Measurements from ENCODE around the gene NFE2L3.
A peak's percentile ranks its signal among the peaks of the same experiment; 100 is the strongest.
"Not testable (repeated sequence)": the region's sequence is repeated elsewhere in the genome, so short reads cannot be mapped to it uniquely, and the experiment has no call there.

Gene NFE2L3

GRCh38 chr7:26147646-26148306 lies 4.2 kb upstream of the NFE2L3 start:
- not testable (repeated sequence) for DNase-seq (ENCODE audit: low read depth)

GRCh38 chr7:26148307-26148700 lies 3.7 kb upstream of the NFE2L3 start:
- DNase-seq (ENCODE audit: low read depth): not testable (repeated sequence)

GRCh38 chr7:26149391-26149977 lies 2.5 kb upstream of the NFE2L3 start:
- no peak for DNase-seq (ENCODE audit: low read depth)

- DNase-seq (ENCODE audit: low read depth): no peak
Observed at GRCh38 chr7:26151096-26151495, 902 bp upstream of the NFE2L3 start.

GRCh38 chr7:26151650-26151952 lies 397 bp upstream of the NFE2L3 start:
- no peak for DNase-seq (ENCODE audit: low read depth)

- not testable (repeated sequence) for DNase-seq (ENCODE audit: low read depth)
Observed at GRCh38 chr7:26152782-26153240, 813 bp downstream of the NFE2L3 start.

GRCh38 chr7:26153241-26153822 lies 1.3 kb downstream of the NFE2L3 start:
- DNase-seq (ENCODE audit: low read depth): no peak

GRCh38 chr7:26153823-26154783 lies 2.1 kb downstream of the NFE2L3 start:
- DNase-seq (ENCODE audit: low read depth): no peak

GRCh38 chr7:26155531-26156375 lies 3.8 kb downstream of the NFE2L3 start:
- no peak for DNase-seq (ENCODE audit: low read depth)

- peak; percentile 50 for DNase-seq (ENCODE audit: low read depth)
Observed at GRCh38 chr7:26156451-26157420, 4.7 kb downstream of the NFE2L3 start.

GRCh38 chr7:26157520-26158105 lies 5.6 kb downstream of the NFE2L3 start:
- no peak for DNase-seq (ENCODE audit: low read depth)

- no peak for DNase-seq (ENCODE audit: low read depth)
Observed at GRCh38 chr7:26159243-26159642, 7.2 kb downstream of the NFE2L3 start.

- no peak for DNase-seq (ENCODE audit: low read depth)
Observed at GRCh38 chr7:26160896-26161295, 8.9 kb downstream of the NFE2L3 start.

GRCh38 chr7:26162431-26162830 lies 10.4 kb downstream of the NFE2L3 start:
- DNase-seq (ENCODE audit: low read depth): no peak

GRCh38 chr7:26163804-26164203 lies 11.8 kb downstream of the NFE2L3 start:
- not testable (repeated sequence) for DNase-seq (ENCODE audit: low read depth)

GRCh38 chr7:26165950-26166683 lies 14.1 kb downstream of the NFE2L3 start:
- no peak for DNase-seq (ENCODE audit: low read depth)

- no peak for DNase-seq (ENCODE audit: low read depth)
Observed at GRCh38 chr7:26166684-26167266, 14.8 kb downstream of the NFE2L3 start.

- no peak for DNase-seq (ENCODE audit: low read depth)
Observed at GRCh38 chr7:26167303-26167934, 15.4 kb downstream of the NFE2L3 start.

All from GM04504 (cell line).